Fibroblast of the aortic adventitia (primary cell): ENCODE data around the gene PGLYRP2. TPM values are rescaled to one million over a fixed set of nuclear protein-coding genes. Genes with fewer than 3 reads are reported as not detected.
A peak's percentile ranks its signal among the peaks of the same experiment; 100 is the strongest.

Experiments
- DNase-seq: peaks from one replicate; pipeline ENCODE4 v3.0.0-alpha.2; 2010; ENCODE audit warnings: low read depth
- H3K4me3 ChIP-seq: 2 replicates; pipeline ENCODE4 v1.5.1; 2011; ENCODE audit warnings: low read depth, mild to moderate bottlenecking, control low read depth, low read length, moderate library complexity
- total RNA-seq: library from RNA; depleted of rRNA; stranded (reverse); fragments of >200 nt; gene quantifications from 2 replicates; pipeline ENCODE4 v1.2.3, GENCODE V29; 2012; ENCODE audit warnings: low replicate concordance
- TF ChIP-seq, protein P1 (sequence below): IDR thresholded peaks from 2 replicates; pipeline ENCODE4 v1.5.1; 2011; ENCODE audit warnings: mild to moderate bottlenecking, low read length, control low read depth, inconsistent platforms; ENCODE audit not compliant: insufficient read depth

Gene PGLYRP2
- total RNA-seq, 1 donor = not detected

DNA sequence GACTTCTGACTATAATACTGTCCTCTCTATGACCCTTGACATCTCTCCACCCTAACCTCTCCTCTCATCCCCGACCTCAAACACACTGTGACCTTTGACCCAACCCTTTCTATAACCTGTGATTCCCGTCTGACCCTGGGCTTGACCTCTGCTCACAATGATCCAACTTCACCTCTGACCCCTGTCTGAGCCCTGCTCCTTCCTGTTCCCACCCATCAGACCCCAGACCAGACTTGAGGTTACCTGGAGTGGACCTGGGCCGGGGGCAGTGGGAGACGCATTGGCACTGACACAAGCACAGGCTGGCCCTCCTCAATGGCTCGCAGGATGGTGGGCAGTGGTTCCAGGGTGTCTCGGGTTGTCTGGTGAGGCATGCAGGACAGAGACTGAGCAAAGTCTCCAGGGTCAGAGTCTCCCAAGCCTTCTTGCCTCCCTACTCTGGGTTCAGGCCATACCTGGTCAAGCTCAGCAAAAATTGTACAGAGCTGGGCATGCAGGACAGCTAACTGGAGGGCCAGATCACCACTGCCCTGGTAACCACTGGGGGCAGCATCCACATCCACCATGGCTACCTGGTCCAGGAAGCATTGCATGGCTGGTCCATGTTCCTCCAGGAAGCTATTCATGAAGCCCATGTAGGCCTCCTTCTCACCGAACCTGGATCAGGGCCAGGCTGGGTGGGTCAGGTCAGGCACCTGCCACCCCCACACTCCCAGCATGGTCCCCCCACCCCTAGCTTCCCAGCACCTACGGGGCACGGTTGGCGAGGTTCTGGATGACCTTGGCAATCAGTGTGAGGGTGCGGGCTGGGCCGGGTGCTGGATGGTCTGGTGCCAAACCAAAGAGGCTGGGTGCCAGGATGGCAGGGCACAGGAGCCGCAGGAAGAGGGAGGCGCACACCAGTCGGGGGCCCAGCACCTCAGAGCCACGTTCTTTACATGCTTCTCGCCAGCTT is 25.1 kb downstream of the PGLYRP2 start:
- no peak for DNase-seq
- H3K4me3 ChIP-seq = no peak overlapping the region
- TF ChIP-seq, protein P1, sequence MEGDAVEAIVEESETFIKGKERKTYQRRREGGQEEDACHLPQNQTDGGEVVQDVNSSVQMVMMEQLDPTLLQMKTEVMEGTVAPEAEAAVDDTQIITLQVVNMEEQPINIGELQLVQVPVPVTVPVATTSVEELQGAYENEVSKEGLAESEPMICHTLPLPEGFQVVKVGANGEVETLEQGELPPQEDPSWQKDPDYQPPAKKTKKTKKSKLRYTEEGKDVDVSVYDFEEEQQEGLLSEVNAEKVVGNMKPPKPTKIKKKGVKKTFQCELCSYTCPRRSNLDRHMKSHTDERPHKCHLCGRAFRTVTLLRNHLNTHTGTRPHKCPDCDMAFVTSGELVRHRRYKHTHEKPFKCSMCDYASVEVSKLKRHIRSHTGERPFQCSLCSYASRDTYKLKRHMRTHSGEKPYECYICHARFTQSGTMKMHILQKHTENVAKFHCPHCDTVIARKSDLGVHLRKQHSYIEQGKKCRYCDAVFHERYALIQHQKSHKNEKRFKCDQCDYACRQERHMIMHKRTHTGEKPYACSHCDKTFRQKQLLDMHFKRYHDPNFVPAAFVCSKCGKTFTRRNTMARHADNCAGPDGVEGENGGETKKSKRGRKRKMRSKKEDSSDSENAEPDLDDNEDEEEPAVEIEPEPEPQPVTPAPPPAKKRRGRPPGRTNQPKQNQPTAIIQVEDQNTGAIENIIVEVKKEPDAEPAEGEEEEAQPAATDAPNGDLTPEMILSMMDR = peak; percentile 33

DNA sequence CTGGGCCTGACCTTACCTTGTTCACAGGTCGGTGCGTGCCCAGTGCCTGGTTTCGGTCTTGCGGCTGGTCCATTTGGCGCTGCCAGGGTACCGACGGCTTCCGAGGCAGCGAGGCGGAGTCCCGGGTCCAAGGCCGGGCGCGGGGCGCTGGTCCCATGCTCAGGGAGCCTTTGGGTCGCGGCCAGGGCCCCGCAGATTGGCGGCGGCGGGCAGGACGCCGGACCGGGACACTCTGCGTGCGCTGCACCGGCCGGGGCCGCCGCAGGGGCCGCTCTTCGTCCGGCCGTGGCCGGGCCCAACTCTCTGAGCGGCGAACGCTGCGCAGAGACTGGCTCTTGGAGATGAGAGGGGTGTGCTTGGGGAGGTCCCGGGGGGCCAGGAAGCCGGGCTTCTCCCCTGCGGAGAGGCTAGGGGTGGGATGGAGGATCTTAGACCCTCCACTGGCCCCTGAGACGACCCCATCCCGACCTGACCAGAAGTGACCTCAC is 26.2 kb downstream of the PGLYRP2 start:
- peak overlapping the region; percentile 56 for H3K4me3 ChIP-seq
- TF ChIP-seq, protein P1 = peak; percentile 27
- no peak for DNase-seq

DNA sequence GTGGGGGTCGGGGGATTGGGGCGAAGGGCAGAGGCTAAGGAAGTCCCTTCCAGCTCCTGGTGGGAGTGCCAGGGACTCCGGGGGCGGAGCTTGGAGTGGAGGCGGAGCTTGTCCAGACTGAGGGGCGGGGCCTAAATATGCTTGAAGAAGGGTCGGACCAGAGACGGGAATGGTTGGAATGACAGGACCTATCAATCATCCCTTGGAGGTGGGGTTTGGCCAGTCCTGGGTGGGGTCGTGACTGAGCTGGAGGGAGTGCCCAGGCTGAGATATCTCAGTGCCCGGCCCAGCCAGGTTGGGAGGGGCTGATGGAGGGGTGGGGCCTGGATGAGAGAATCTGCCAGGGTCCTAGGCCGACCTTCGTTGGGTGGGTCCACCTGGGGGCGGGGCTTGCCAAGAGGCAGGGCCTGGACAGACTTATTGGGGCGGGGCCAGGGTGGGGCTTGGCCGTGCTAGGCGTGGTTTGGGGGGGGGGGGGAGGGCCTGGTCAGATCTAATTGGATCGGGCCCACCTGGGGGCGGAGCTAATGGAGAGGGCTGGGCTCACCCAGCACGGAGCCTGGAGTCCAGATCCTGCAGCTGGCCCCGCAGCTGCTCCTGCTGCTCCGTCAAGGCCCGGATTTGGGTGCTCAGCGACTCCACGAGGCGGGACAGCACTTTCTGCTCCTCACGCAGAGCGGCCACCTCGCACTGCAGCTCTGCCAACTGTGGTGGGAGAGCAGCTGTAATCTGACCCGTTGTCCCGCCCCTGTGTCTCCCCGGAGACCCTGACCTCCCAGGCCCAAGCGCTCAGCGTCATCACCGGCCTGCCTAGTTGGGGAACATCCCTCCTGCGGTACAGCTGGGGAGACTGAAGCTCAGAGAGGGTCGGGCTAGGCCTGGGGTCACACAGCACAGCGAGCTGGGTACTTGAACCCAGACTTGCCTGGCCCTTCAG is 26.9 kb downstream of the PGLYRP2 start:
- H3K4me3 ChIP-seq = peak overlapping the region; percentile 56
- TF ChIP-seq, protein P1 = no peak
- DNase-seq = peak; percentile 71

DNA sequence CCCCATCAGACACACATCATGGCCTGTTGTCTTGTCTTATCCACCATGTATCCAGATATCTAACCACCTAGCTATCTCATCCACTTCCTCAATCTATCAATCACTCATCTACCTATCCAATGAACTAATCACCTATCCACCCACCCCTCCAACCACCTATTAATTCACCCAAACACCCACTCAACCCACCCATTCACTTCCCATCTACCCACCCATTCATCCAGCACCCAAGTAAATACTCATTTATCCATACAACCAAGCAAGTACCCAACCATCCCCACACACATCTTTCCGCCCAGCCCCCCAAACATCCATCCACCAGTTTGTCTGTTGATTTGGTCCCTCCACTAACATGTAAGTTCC is 28.8 kb downstream of the PGLYRP2 start:
- H3K4me3 ChIP-seq = no peak overlapping the region
- no peak for DNase-seq
- TF ChIP-seq, protein P1 = no peak

- peak within 1 kb of the TSS; percentile 73 for H3K4me3 ChIP-seq
- TF ChIP-seq, protein P1 = no peak
- peak; percentile 56 for DNase-seq
Measured at GRCh38 chr19:15449620-15450527, 29.4 kb downstream of the PGLYRP2 start, which contains the start of gene WIZ. TSS of gene WIZ (minus strand) at chr19:15449956. CDS start at chr19:15448307, 1,649 bp downstream.
